Mammary microvascular endothelial cell (primary cell): ENCODE data around the gene MMP17. TPM values are rescaled to one million over a fixed set of nuclear protein-coding genes. Genes with fewer than 3 reads are reported as not detected.

Experiments used
- total RNA-seq: library from RNA; depleted of rRNA; stranded (reverse); fragments of >200 nt; gene quantifications from 2 replicates; pipeline ENCODE4 v1.2.3, GENCODE V29; 2015

Gene MMP17
- total RNA-seq = 14.0 and 16.0 TPM in 2 replicates

GRCh38 chr12:131827961-131828534 is at the start of gene MMP17:
Gene MMP17, plus strand, starts transcription at chr12:131828393. Its CDS starts 102 bp downstream, at chr12:131828495.

GRCh38 chr12:131894313-131894860 is 66.2 kb downstream of the MMP17 start, which contains the start of gene ULK1:
Gene ULK1, plus strand, starts transcription at chr12:131894622. Its CDS starts 380 bp downstream, at chr12:131895002.

Other genes with a start within 250 kb of the MMP17 start
- gene SFSWAP, start 117.3 kb upstream of the MMP17 start, total RNA-seq = 20.7 and 24.4 TPM in 2 replicates
- 6.5 and 7.5 TPM in 2 replicates for gene ULK1, start 66.2 kb downstream of the MMP17 start, total RNA-seq
- 24.2 and 37.7 TPM in 2 replicates for gene PUS1, start 100.9 kb downstream of the MMP17 start, total RNA-seq
- gene EP400, start 121.5 kb downstream of the MMP17 start, total RNA-seq = 11.7 and 13.4 TPM in 2 replicates